GM18519 (cell line): ENCODE results near the gene KLK7.

Source experiments
- ATAC-seq: cut with Tn5 transposase; IDR thresholded peaks from one replicate; pipeline ENCODE4 v1.9.1; 2021; ENCODE audit warnings: mild to moderate bottlenecking, moderate library complexity; ENCODE audit not compliant: unreplicated experiment, low FRiP score

The KLK7 gene

DNA sequence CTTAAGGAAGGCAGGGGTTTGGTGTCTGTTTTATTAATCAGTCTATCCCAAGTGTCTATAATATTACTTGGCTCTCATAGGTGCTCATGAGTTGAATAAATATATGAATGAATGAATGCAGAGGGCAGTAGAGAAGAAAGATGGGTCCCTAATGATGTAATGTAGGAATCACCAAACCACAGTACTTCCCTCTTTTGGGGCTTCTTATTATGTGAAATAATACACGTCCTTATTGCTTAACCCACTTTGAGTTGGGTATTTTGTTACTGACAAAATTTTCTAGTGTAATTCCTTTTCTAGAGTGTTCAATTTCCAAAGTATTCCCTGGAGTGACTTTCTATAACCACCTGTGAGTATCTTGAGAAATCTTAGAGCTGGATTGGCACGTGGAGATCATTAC lies 44.1 kb downstream of the KLK7 start:
- no peak for ATAC-seq

DNA sequence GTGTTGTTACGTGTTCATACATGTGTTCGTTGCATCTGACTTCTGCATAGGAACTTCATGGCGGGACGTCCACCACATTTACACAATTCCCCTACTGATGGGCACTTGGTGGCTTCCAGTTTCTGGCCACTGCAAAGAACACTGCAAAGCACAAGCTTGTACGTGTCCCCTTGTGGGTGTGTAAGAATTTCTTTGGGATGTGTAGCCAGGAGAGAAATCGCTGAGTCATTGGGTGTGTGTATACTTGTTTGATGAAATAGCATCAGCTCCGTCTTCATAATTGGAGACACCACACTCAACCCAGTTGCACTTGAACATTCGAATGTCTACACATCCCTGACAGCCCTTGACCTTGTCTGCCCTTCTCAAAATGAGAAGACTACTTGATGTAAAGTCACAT lies 50.1 kb downstream of the KLK7 start:
- ATAC-seq, result no peak

- no peak for ATAC-seq
Measured at GRCh38 chr19:50932690-50933083, 51.0 kb downstream of the KLK7 start.

GRCh38 chr19:50932018-50932689 lies 51.6 kb downstream of the KLK7 start:
- no peak for ATAC-seq

- no peak for ATAC-seq
Measured at GRCh38 chr19:50931023-50931422, 52.7 kb downstream of the KLK7 start.

GRCh38 chr19:50928831-50929230 lies 54.9 kb downstream of the KLK7 start:
- no peak for ATAC-seq
